ENCODE data around the gene DSCAM.

Gene DSCAM

GRCh38 chr21:40134731-40135492 lies 712.0 kb downstream of the DSCAM start:
- DNase-seq (ENCODE audit: low read depth in 2 of 2): no peak

GRCh38 chr21:40130476-40130875 lies 716.5 kb downstream of the DSCAM start:
- DNase-seq (ENCODE audit: low read depth in 2 of 2): no peak

GRCh38 chr21:40129809-40130208 lies 717.1 kb downstream of the DSCAM start:
- no peak for DNase-seq (ENCODE audit: low read depth in 2 of 2)

GRCh38 chr21:40128891-40129290 lies 718.1 kb downstream of the DSCAM start:
- DNase-seq (ENCODE audit: low read depth in 2 of 2): no peak

GRCh38 chr21:40120940-40121575 lies 725.9 kb downstream of the DSCAM start:
- DNase-seq (ENCODE audit: low read depth in 2 of 2): no peak

GRCh38 chr21:40118527-40118926 lies 728.4 kb downstream of the DSCAM start:
- no peak for DNase-seq (ENCODE audit: low read depth in 2 of 2)

- DNase-seq (ENCODE audit: low read depth in 2 of 2): no peak
Measured at GRCh38 chr21:40117236-40117635, 729.7 kb downstream of the DSCAM start.

GRCh38 chr21:40115775-40116174 lies 731.2 kb downstream of the DSCAM start:
- no peak for DNase-seq (ENCODE audit: low read depth in 2 of 2)

- no peak for DNase-seq (ENCODE audit: low read depth in 2 of 2)
Measured at GRCh38 chr21:40102682-40103081, 744.3 kb downstream of the DSCAM start.

- no peak for DNase-seq (ENCODE audit: low read depth in 2 of 2)
Measured at GRCh38 chr21:40099809-40100208, 747.1 kb downstream of the DSCAM start.

- no peak for DNase-seq (ENCODE audit: low read depth in 2 of 2)
Measured at GRCh38 chr21:40095477-40095876, 751.5 kb downstream of the DSCAM start.

- DNase-seq (ENCODE audit: low read depth in 2 of 2): no peak
Measured at GRCh38 chr21:40080385-40080784, 766.6 kb downstream of the DSCAM start.

- no peak for DNase-seq (ENCODE audit: low read depth in 2 of 2)
Measured at GRCh38 chr21:40074710-40075109, 772.2 kb downstream of the DSCAM start.

- DNase-seq (ENCODE audit: low read depth in 2 of 2): no peak
Measured at GRCh38 chr21:40074198-40074597, 772.8 kb downstream of the DSCAM start.

GRCh38 chr21:40073642-40074041 lies 773.3 kb downstream of the DSCAM start:
- no peak for DNase-seq (ENCODE audit: low read depth in 2 of 2)

- no peak for DNase-seq (ENCODE audit: low read depth in 2 of 2)
Measured at GRCh38 chr21:40070871-40071270, 776.1 kb downstream of the DSCAM start.

GRCh38 chr21:40067751-40068150 lies 779.2 kb downstream of the DSCAM start:
- no peak for DNase-seq (ENCODE audit: low read depth in 2 of 2)

GRCh38 chr21:40066221-40066620 lies 780.7 kb downstream of the DSCAM start:
- no peak for DNase-seq (ENCODE audit: low read depth in 2 of 2)

- DNase-seq (ENCODE audit: low read depth in 2 of 2): no peak
Measured at GRCh38 chr21:40060083-40060677, 786.8 kb downstream of the DSCAM start.

GRCh38 chr21:40057331-40057730 lies 789.6 kb downstream of the DSCAM start:
- DNase-seq (ENCODE audit: low read depth in 2 of 2): no peak

GRCh38 chr21:40056031-40056430 lies 790.9 kb downstream of the DSCAM start:
- no peak for DNase-seq (ENCODE audit: low read depth in 2 of 2)

GRCh38 chr21:40054403-40054802 lies 792.6 kb downstream of the DSCAM start:
- no peak for DNase-seq (ENCODE audit: low read depth in 2 of 2)

- DNase-seq (ENCODE audit: low read depth in 2 of 2): no peak
Measured at GRCh38 chr21:40053007-40053406, 794.0 kb downstream of the DSCAM start.
